Thymus (tissue), 11 donors: Measurements from ENCODE around the gene PTPRR. TPM values are rescaled to one million over a fixed set of nuclear protein-coding genes. Genes with fewer than 3 reads are reported as not detected.

Experiments used
- DNase-seq, 9 donors: peaks; one replicate each; pipeline ENCODE4 v3.0.0-alpha.2; 2013; ENCODE audit warnings: low spot score in 9 of 9, low read depth in 6 of 9, missing footprints in 1 of 9
- H3K27ac ChIP-seq, 2 donors: one replicate each; pipeline ENCODE4 v1.5.1; 2013; ENCODE audit warnings: control low read depth in 1 of 2, low read depth in 1 of 2, low read length in 1 of 2, mild to moderate bottlenecking in 1 of 2, moderate library complexity in 1 of 2
- H3K27me3 ChIP-seq, 2 donors: one replicate each; pipeline ENCODE4 v1.5.1; 2013; ENCODE audit warnings: low read length in 1 of 2; ENCODE audit not compliant: control insufficient read depth in 2 of 2, insufficient read depth in 1 of 2
- H3K36me3 ChIP-seq, 2 donors: one replicate each; pipeline ENCODE4 v1.5.1; 2013; ENCODE audit warnings: low read length in 1 of 2, mild to moderate bottlenecking in 1 of 2, moderate library complexity in 1 of 2; ENCODE audit not compliant: control insufficient read depth in 2 of 2, insufficient read depth in 2 of 2
- H3K4me1 ChIP-seq, 2 donors: one replicate each; pipeline ENCODE4 v1.5.1; 2013; ENCODE audit warnings: low read length in 2 of 2; ENCODE audit not compliant: control insufficient read depth in 2 of 2, insufficient read depth in 2 of 2
- H3K4me3 ChIP-seq, 2 donors: one replicate each; pipeline ENCODE4 v1.5.1; 2013; ENCODE audit warnings: low read length in 2 of 2, control low read depth in 1 of 2, mild to moderate bottlenecking in 1 of 2
- H3K9me3 ChIP-seq, 2 donors: one replicate each; pipeline ENCODE4 v1.5.1; 2013; ENCODE audit warnings: low read length in 1 of 2, mild to moderate bottlenecking in 1 of 2; ENCODE audit not compliant: control insufficient read depth in 2 of 2, insufficient read depth in 1 of 2
- WGBS: extraction: QIAGEN DNeasy Blood & Tissue Kit; methylation state at CpG from one replicate; pipeline ENCODE4 v1.1.7; 2013; 5-methylcytosine and 5-hydroxymethylcytosine counted together
- polyA plus RNA-seq: library from polyadenylated mRNA; stranded (reverse); fragments of 200-250 nt; gene quantifications from one replicate; pipeline ENCODE4 v1.2.3, GENCODE V29; 2013
- total RNA-seq: library from RNA; stranded (reverse); fragments of 120-200 nt; gene quantifications from one replicate; pipeline ENCODE4 v1.2.4, GENCODE V29; 2013
- donor health status: healthy.

Gene PTPRR
- total and polyA plus RNA-seq, 2 donors, result 0.21 to 0.38 TPM

DNA sequence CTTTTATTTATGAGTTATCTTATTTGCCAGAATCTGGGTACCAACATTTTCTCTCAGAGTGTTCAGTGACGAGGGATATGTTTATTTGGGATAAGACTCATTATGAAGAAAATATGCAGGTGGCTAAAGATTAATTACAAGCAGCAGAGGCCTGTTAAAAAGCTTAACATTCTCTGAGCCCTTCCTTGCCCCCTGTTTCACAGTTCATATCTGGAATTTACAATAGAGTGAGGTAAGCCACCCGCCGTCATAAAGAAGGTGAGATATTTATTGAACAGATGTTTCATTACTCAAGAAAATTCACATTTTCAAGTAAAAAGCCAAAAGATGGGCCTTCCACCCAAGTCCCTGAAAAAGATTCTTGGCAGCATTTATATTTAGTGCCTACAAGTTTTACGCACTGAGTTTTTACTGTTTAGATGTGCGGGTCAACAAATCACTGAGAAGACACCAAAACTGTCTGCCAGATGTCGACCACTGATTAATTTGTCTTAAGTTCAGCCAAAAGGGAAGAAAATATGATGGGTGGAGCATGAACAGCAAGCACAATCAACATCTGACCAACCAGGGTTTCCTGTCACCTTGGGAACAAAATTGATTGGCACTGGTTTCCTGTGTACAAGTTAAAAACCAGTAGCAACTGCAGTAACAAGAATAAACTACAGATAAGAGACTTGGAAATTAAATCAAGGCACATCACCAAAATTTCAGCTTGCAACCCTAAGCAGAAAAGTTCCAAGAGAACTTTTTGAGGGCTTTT, 197.8 kb downstream of the PTPRR start:
- peak in 7 of 9 donors; percentile 8 to 76 (median 34) for DNase-seq
- no peak overlapping the region for H3K27ac ChIP-seq
- H3K4me1 ChIP-seq, result no peaks in the 10 kb centered on the region
- H3K4me3 ChIP-seq, result no peak overlapping the region
- 44% methylated on average over 6 of the region's 6 CpGs for WGBS
- no peaks in the 10 kb centered on the region for H3K9me3 ChIP-seq
- no peaks in the 10 kb centered on the region for H3K27me3 ChIP-seq
- no peaks in the 10 kb centered on the region for H3K36me3 ChIP-seq

DNA sequence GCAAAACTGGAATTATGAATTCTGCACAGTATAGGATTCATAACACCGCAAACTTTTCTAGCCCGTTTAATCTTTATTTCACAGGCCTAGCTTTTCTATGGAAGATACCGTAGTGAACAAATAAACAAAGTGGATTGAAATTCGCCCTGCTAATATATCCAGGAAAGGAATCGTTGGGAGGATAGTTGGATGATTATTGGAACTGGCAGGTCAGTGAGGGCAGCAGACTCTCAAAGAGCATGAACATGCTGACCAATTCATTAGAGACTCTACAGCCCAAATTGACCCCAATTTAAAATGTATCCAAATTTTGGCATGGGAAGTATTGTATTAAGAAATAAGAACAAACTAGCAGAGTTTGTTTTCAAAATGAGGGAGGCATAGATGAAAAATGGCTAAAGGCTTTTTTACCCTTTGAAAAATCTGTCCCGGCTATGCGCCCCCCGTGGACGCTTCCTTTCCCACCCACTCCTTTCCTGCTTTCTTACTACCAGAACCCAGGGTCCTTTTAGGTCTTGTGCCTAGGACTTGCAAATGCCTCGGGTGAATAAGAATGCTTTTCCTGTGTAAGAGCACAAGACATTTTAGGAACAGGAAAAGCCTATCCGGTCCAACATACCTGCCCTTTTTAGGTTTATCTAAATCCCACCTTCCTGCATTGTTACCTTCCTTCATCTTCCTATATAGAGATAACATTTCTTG, 198.7 kb downstream of the PTPRR start:
- 82% methylated on average over 11 of the region's 11 CpGs for WGBS
- Histone ChIP-seq H3K27me3 (no peaks in the 10 kb centered on the region), H3K36me3 (no peaks in the 10 kb centered on the region), H3K4me1 (no peaks in the 10 kb centered on the region), H3K27ac (no peak overlapping the region), H3K9me3 (no peaks in the 10 kb centered on the region), H3K4me3 (no peak overlapping the region)
- no peak for DNase-seq

DNA sequence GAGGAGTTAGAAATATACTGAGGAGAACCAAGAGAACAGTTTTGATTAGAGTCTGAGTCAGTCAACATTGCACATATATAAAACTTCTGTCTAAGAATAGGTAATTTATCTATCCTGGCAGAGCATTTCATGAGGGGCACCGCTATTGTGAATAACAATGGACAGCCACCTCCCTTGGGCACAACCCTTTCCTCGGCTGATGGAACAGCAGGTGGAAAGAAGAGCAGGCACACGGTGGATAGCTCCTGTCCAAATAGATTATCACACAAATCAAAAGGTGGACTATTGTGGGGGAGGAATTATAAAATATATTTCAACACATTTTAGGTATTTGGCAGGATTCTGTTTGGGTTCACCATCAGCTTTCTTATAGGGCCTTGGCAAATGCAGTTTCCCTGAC, 199.3 kb downstream of the PTPRR start:
- DNase-seq, result no peak
- no peaks in the 10 kb centered on the region for H3K9me3 ChIP-seq
- H3K4me1 ChIP-seq, result no peaks in the 10 kb centered on the region
- 95% methylated on average over 3 of the region's 3 CpGs for WGBS
- H3K27ac ChIP-seq, result no peak overlapping the region
- H3K27me3 ChIP-seq, result no peaks in the 10 kb centered on the region
- no peak overlapping the region for H3K4me3 ChIP-seq
- no peaks in the 10 kb centered on the region for H3K36me3 ChIP-seq

DNA sequence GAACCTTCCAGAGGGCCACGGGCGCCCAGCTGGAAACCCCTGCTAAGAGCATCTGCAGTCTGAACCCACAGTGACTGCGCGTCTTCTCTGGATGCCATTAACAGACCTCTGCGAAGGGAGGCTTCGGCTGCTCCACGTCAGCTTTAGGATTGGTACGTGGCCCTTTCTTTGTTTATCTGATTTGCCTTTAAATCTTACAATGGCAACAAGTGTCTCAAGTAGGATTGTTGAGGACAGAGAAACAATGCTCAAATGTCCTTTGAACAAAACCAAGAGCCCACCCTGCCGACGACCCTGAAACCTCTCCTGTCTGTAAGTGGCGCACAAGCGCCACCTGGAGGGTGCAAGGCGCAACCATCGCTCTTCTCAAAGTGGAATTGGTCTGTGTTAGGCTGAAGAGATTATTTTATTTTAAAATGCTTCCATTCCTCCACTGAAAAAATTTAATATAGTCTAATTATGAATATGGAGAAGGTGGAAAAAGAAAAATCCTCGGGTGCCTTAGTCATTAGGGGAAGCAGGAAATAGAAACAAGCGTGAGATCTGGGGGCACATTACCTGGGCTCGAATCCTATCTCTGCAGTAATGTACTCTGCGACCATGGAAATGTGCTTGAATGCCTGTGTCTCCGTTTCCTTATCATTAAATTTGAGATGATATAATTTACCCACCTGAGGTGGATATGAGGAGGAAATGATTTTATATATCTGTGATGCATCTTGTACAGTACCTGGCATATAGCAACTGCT, 200.7 kb downstream of the PTPRR start:
- no peaks in the 10 kb centered on the region for H3K4me1 ChIP-seq
- H3K4me3 ChIP-seq, result peak overlapping the region in 1 of 2 donors; percentile 19
- peak in 8 of 9 donors; percentile 13 to 64 (median 34) for DNase-seq
- H3K9me3 ChIP-seq, result no peaks in the 10 kb centered on the region
- H3K27ac ChIP-seq, result no peak overlapping the region
- no peaks in the 10 kb centered on the region for H3K27me3 ChIP-seq
- 28% methylated on average over 19 of the region's 19 CpGs for WGBS
- H3K36me3 ChIP-seq, result no peaks in the 10 kb centered on the region

DNA sequence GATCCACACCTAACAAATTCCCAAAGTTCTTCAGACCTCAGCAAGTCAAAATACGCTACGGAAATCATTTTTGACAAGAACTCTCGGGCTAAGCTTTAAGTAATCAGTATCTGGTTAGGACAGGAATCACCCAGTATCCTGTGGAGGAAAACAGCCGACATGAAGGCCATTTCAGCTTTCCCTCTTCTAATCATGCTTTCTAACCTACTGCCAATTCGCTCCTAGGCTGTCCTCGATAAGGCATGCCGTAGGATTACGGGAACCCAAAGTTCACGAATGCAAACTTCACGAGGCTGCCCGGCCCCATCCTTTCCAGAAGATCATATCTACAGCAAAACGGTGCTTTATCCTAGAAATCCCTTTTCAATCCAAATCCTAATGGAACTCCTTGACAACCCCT, 201.5 kb downstream of the PTPRR start:
- no peaks in the 10 kb centered on the region for H3K9me3 ChIP-seq
- no peaks in the 10 kb centered on the region for H3K36me3 ChIP-seq
- no peak overlapping the region for H3K27ac ChIP-seq
- no peaks in the 10 kb centered on the region for H3K4me1 ChIP-seq
- no peaks in the 10 kb centered on the region for H3K27me3 ChIP-seq
- no peak overlapping the region for H3K4me3 ChIP-seq
- 91% methylated on average over 12 of the region's 12 CpGs for WGBS
- DNase-seq, result no peak

DNA sequence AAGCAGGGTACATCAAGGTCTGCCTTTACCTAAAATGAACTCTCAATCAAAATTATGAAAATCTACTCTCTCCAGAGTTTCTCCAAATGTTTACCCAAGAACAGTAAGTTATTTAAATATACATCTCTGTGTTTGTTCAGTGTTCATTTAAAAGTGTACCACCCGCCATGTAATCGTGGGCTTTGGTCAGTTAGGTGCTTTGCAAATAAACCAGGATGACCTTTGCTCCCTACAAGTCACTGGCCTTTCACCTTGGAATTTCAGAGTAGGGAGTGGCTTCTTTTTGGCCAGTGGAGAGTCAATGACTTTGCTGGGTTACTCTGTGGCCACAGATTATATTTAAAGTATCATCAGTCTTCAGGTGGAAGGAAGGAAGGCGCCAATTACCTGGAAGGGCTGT, 208.7 kb downstream of the PTPRR start:
- H3K9me3 ChIP-seq, result no peaks in the 10 kb centered on the region
- 90% methylated on average over 3 of the region's 3 CpGs for WGBS
- H3K36me3 ChIP-seq, result no peaks in the 10 kb centered on the region
- H3K4me1 ChIP-seq, result no peaks in the 10 kb centered on the region
- H3K4me3 ChIP-seq, result no peak overlapping the region
- DNase-seq, result no peak
- no peaks in the 10 kb centered on the region for H3K27me3 ChIP-seq
- no peak overlapping the region for H3K27ac ChIP-seq

DNA sequence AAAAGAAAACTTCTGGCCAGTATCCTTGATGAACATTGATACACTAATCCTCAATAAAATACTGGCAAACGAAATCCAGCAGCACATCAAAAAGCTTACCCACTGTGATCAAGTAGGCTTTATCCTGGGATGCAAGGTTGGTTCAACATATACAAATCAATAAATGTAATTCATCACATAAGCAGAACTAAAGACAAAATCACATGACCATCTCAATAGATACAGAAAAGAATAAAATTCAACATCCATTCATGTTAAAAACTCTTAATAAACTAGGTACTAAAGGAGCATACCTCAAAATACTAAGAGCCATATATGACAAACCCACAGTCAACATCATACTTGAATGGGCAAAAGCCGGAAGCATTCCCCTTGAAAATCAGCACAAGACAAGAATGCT, 211.5 kb downstream of the PTPRR start:
- no peak for DNase-seq
- Histone ChIP-seq H3K4me3 (no peak overlapping the region), H3K27ac (no peak overlapping the region), H3K4me1 (no peaks in the 10 kb centered on the region), H3K36me3 (no peaks in the 10 kb centered on the region), H3K27me3 (no peaks in the 10 kb centered on the region), H3K9me3 (no peaks in the 10 kb centered on the region)
- WGBS, result 89% methylated on average over 2 of the region's 2 CpGs

DNA sequence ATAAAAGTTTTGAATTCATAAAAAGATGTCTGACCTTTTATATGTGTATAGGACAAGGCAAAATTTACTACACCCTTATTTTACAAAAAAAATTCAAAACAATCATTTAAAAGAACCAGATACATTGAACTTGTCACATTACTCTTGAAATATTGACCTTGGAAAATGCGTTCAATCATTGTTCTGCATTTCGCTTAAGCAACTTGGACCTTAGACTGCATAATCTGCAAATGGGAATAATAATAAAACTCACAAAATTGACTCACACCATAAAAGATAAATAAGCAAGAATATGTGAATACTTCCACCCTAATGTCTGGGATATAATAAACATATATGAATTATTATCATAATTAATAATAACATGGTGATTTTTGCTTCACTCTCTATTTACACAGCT, 213.9 kb downstream of the PTPRR start:
- H3K9me3 ChIP-seq, result no peaks in the 10 kb centered on the region
- no peaks in the 10 kb centered on the region for H3K4me1 ChIP-seq
- H3K27me3 ChIP-seq, result no peaks in the 10 kb centered on the region
- H3K36me3 ChIP-seq, result no peaks in the 10 kb centered on the region
- DNase-seq, result no peak
- WGBS, result 94% methylated on average over 2 of the region's 2 CpGs
- H3K27ac ChIP-seq, result no peak overlapping the region
- no peak overlapping the region for H3K4me3 ChIP-seq

DNA sequence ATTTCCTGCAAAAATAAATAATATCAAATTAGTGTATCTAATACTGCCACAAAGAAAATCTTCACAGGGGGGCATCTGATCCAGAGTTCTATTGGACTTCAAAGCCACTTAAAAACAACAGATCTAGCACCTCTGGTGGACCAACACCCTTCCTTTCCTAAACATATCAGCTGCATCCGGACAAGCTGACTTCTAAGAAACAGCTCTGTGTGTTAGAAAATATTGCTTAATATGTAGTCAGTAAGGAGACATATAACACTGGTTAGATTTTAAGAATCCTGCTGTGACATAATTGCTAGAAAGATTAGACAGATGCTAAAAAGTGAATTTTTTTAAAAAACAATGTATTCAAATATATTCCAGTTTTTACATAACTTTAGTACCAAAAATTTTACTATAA, 222.2 kb downstream of the PTPRR start:
- no peak overlapping the region for H3K27ac ChIP-seq
- DNase-seq, result no peak
- H3K4me3 ChIP-seq, result no peak overlapping the region
- no peaks in the 10 kb centered on the region for H3K36me3 ChIP-seq
- 99% methylated on average over 1 of the region's 1 CpG for WGBS
- H3K4me1 ChIP-seq, result no peaks in the 10 kb centered on the region
- no peaks in the 10 kb centered on the region for H3K9me3 ChIP-seq
- no peaks in the 10 kb centered on the region for H3K27me3 ChIP-seq
